Tongue (tissue), 2 donors: Measurements from ENCODE around the gene P2RY6. TPM values are rescaled to one million over a fixed set of nuclear protein-coding genes. Genes with fewer than 3 reads are reported as not detected.
"Not testable (repeated sequence)": the region's sequence is repeated elsewhere in the genome, so short reads cannot be mapped to it uniquely, and the experiment has no call there.

Source experiments
- DNase-seq: peaks from one replicate; pipeline ENCODE4 v3.0.0-alpha.2; 2015
- total RNA-seq: library from RNA; depleted of rRNA; stranded (reverse); fragments of >200 nt; gene quantifications from one replicate; pipeline ENCODE4 v1.2.3, GENCODE V29; 2014

The P2RY6 gene
- total RNA-seq, 1 donor from 2014 or later, result 1.0 TPM

DNA sequence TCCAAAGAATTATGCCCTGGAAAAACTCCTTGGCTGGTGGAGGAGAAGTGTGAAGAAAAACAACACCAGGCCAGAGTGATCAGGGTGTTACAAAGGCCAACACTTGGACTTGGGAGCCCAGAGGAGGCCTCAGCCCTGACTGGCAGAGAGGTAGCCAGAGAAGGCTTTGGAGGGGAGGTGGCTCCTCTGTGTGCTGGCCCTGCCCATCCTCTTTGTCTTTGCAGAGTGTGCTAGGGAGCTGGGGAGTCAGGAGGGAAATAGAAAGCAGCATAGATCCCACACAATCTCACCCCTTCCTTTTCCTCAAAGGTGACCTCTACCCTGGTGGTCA, 12.0 kb upstream of the P2RY6 start:
- DNase-seq, result no peak

DNA sequence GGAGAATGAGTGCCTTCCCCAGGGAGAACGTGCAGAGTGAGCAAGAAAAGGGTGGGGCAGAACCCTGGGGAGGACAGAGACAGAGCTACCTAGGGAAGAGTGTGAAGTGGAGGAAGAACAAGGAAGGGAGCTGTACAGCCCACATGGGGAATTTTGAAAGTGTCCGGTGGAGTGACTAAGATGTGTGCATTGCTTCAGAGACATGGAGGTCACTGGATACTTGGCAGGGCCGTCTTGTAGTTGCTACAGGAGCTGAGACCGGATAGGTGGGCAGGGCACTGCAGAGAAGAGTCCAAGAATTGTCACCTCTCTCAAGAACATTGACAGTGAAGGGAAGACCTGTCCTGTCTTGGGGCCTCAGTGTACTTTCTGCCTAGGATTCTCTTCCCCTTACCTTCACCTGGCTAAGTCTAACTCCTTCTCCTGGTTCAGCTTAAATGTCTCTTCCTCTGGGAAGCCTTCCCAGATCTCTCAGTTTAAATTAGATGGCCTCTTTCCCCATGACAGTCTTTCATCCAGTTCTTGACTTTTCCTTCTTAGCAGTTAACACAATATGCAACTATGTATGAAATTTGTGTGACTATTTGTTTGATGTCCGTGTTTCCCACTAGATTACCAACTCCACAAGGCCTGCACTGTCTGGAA, 9.2 kb upstream of the P2RY6 start:
- DNase-seq, result no peak

DNA sequence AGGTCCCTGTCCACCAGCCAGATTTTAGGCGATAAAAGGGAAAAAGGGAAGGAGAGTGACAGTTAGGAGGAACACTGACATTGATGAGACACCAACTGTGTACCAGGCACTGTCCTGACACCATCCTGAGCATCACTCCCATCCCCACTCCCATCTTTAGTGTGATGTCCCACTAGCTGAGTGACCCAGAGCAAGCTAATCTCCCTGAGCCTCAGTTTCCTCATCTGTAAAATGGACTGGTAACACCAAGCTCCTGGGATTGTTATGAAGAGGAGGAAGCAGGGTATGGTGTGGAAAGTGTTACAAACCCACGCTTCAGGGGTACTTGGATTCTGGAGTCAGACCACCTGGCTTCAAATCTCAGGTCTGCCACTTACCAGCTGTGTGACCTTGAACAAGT, 8.5 kb upstream of the P2RY6 start:
- DNase-seq, result no peak

DNA sequence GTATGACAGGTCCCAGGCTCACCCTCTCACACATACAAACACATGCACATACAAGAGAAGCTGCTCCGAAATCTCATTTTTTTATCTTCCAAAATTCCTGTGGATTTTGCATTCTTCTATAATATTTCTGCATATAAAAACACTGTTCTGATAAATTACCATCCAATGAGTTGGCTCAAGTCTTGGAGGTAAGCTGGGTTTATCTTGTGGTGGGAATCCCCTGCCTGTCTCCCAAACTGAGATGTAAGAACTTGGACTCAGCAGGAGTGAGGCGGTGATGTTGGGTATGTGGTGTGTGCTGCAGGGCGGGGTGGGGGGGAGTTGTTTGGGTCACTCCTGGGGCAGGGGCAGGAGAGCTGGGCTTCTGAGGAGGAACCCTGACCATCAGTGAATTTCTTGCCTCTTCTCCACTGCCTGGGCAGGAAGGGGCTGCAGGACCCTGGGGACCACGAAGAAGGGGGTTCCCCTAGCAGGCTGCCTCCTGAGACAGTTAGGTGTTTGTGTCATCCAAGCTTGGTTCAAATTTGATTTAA, 6.8 kb upstream of the P2RY6 start:
- DNase-seq, result no peak

DNA sequence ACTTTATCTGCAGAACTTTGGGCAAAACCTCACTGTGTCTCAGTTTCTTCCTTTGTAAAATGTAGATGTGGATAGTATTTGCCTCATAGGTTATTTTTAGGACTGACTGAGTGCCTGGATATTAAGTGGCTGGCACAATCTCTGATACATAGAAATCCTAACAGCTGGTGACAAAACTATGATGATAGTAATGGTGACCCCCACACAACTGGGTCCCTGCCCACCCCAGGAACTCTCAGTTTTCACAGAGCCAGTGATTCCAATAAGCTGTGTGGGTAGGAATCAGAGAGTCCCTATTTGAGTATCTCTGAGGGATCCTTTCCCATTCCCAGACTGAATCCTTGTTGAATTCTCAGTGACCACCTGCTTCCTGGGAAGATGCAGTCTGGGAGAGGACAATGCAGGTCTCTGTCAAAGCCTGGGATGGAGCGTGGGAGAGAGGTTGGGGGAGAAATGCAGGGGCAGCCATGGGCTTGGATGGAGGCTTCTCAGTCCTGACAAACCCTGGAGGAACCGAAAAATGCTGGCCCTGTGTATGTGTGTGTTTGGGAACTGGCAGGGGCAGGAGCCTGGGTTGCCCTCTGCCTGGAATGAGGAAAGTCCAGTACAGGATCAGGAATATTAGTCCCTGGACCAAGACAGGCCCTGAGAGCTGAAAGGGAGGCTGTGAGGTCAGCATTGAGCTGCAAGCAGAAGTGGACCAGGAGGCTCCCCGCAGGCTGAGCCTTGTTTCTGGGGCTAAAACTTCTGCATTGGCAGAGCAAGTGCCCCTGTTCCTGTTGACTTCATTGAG, 6.1 kb upstream of the P2RY6 start:
- peak; percentile 74 for DNase-seq

DNA sequence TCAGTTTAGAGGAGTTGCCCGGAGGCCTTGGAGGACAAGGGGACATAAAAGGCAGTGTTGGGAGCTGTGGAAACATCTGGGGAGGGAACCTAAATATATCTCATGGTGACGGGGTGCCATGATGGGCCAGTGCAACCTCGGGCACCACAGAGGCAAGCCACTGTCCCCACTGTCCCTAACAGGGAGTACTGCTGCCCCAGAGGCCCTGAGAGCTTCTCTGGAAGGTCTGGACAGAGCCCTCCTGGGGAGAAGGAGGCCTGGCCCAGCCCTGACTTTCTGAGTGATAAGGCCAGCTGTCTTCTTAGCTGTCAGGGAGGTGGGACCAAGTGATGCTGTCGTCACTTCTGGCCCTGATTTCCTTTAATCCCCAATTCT, 5.5 kb upstream of the P2RY6 start:
- peak; percentile 79 for DNase-seq

DNA sequence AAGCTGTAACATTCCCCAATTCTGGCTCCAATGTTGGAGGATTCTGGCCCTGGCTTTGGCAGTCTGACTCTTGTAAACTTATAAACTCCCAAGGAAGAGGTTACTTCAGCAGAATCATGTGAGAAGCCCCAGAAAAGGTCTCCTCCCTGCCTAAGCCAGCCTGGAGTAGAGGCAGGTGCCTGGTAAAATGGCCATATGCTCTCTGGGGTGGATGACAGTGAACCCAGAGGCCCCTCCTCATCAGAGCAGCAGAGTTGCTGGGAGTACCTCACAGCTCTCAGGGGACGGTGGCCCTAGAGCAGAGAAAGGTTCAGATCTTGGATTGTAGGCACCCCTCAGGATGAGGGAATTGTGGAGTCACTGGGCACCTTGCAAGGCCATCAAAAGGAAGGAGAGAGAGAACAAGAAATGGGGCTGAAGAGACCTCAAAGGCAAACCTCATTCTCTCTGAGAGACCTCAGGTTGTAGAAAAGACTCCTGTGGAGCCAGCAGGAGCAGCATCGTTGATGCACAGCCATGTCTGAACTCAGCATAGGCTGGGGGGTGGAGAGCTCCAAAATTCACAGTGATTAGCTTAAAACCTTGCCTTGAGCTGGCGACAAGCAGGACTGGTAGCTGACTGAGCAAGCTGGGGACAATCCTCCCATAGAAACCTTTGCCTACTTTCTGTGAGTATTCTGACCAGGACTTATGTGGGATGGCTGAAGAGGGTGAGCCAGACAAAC, 4.9 kb upstream of the P2RY6 start:
- DNase-seq, result no peak

DNA sequence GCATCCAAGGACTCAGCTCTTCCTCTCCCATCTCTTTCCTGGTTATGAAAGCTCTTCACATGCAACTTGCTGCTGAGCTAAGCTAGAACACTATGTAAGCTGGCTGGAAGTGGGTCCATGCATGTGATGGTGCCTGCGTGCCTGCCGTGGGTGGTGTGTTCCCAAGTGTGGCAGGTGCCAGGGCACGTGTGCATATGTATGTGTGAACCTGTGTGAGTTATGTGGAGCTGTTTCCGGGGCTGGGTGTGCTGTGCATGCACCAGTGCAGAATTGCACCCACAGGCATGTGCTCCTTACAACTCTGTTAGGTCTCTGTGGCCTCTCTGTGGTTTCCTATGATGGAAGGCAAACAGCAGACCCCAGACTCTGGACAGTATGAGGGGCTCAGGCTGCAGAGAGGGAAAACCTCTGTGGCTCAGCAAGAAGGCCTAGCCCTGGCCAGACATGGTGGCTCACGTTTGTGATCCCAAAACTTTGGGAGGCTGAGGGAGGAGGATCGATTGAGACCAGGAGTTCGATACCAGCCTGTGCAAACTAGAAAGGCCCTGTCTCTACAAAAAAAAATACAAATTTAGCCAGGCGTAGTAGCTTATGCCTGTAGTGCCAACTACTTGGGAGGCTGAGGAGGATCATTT, 4.1 kb upstream of the P2RY6 start:
- DNase-seq, result no peak

DNA sequence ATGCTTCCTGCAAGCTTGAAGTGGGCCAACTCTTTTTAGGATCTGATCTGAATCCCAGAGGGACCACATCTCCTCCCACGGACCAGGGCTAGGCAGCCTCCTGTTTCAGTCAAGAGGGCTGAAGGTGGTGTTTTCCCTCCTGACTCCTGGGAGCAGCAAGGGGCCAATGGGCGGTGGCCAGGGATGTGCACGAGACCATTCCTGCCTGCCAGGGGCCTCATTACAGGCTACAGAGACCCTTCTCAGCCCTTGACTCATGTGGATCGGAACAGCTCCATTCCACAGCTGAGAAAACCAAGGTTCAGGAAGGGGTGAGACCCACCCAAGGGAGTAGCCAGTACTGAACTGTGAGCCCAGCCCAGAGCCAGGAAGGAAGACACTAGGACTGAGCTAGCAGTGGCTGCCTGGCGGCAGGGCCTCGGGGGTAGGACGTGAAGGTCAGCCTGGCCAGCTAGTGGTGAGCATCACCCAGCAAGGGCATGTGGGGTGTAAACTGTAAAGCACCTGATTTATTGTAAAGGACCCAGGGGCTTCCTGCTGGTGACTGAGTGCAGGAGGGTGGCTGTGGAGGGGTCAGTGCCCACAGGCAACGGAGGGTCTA, 3.4 kb upstream of the P2RY6 start:
- no peak for DNase-seq

DNA sequence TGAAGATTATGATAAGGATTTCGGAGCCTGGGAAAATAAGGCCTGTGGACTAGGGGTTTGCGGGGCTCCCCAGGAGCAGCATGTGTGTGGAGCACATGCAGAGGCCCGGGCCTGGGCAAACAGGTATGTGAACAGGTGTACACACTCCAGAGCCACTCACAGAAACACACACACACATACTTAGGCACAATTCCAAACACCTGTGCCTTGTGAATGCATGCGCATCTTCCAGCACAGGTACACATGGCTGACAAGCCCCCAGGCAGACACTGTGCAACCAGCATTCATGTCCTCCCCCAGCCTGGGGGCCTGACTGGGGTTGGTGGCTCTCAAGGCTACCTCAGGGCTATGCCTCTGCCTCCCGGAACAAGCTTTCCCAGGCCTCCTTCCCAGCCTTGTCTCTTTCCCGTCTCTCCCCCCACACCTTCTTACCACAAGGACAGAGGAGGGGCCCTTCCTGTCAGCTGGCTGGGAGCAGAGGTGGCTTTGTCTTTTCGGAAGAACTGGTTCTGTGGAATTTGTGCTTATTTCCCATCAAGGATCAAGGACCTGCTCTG, 2.6 kb upstream of the P2RY6 start:
- peak; percentile 49 for DNase-seq

DNA sequence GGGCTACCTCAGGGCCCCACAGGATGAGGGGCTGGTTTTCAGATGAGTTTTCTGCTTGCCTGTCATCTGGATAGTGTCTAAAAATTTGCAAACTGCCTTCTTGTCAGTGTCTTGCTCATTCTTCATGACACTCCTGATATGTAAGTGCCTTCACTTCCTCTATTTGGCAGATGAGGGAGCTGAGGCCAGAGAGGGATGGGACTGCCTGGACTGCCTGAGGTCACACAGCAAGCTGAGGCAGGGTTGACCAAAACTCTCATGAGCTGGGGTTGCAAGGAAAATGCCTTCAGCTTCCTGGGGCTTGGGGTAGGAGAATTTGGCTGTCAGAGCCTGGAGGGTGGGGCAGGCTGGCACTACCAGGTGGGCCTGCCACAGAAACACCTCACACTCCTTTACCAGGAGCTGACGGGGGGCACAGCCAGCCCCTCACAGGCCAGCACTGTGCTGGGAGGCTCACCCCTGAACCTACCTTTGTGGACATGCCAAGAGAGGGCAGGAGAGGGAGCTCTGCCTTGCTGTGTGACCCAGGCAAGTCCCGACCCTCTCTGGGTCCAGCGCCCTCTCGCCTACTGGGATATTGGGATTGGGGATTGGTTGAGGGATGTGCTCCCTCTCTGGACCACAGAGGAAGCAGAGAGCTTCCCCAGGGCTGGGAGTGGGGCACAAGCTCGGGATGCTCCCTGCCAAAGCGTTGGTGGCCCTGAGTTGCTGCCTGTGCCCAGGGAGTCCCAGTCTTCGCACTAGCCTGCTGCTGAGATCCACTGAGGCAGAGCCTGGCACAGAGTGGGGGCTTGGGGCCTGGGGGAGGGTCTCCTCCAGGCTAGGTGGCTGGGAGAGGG, 1.9 kb upstream of the P2RY6 start:
- no peak for DNase-seq

DNA sequence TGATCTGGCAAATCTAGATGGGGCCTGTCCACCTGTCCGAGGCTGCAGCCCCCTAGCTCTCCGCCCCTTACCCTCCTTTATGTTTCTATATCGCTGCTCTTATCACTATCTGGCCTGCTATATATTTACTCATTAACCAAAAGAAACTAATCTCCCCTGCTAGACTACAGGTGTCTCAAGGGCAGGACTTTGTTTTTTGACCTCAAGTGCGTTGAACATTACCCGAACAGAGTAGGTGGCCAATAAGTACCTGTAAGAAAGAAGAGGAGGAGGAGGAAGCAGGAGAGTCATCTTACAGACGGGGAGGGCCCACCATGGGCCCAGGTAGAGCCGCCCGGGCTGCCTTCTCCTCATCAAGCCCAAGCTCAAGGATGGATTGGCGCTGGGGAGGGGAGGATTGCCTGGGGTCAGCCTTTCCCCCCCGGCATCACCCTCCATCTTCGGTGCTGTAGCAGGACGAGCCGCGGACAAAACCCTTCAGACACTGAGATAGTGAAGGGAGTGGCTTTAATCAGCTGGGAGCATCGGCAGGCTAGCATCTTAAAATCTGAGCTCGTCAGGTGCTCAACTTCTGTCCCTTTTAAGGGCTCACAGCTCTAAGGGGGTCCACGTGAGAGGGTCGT, 1.2 kb upstream of the P2RY6 start:
- no peak for DNase-seq

DNA sequence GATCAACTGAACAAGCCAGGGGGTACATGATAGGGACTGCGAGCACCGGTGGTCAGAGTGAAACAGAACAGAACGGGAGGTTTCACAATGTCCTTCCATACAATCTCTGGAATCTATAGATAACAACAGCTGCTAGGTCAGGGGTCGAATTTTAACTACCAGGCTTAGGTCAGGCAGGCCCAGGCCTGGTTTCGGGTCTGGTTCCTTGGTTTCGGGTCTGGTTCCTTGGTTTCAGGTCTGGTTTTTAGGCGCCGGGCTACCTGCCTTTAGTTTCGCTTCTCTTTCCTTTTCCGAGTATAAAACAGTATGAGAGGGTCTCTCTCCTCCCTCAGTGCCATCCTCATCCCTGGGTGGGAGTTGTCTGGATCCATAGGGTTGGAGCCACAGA, 666 bp upstream of the P2RY6 start:
- DNase-seq, result not testable (repeated sequence)

DNA sequence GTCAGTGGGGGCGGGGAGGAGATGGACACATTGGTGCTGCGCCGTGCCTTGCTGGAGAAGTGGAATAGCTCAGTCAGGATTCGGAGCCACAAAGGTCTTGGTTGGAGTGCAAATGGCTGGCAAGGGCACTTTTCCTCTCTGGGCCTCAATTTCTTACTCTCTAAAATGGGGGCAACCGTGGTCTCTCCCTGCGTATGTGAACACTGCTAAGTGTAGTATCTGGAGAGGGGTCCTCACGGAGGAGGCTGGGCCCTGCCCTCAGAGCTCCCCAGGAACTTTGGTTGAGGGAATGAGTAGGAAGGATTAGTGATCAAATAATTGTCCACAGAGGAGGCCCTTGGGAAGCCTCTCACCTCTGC, 521 bp downstream of the P2RY6 start:
- no peak for DNase-seq

DNA sequence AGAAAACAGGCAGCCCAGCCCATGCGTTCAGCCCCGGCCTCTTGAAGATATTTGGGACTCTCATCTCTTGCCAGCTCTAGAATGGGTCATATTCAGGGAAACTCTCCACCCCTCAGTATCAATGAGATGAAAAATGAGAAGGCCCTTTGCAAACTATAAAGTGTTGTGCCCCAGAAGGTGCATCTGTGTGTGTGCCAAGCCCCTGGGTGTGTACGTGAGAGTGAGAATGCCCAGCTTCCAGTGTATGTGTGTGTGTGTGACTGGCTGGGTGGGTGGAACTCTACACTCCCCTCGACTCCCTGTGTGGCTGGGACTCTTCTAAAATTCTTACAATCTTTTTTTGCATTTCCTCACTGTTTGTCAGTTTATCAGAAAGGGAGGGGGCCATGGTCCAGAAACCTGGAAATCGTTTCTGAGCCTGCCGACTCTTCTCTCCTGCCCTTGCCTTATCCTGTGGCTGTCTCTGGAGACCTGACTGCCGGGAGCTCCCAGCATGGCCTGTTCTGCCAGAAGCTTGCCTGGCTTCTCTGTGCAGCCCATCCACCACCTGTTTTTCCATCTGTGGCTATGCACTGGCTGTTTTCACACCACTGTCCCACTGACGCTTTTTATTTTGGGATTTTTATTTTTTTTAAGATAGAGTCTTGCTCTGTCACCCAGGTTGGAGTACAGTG, 1.2 kb downstream of the P2RY6 start:
- peak; percentile 66 for DNase-seq

DNA sequence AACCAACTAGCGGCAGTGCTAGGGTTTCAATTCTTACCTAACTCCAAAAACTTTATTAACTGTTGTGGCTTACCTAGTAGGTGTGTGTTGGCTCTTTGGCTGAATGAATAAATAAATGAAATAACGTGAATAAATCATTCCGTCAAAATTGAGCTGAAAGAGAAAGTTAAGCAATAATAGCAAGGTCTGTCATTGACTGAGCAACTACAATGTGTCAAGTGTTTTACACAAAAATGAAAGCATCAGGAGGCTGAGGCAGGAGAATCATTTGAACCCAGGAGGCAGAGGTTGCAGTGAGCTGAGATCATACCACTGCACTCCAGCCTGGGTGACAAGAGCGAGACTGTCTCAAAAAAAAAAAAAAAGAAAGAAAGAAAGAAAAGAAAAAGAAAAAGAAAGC, 2.1 kb downstream of the P2RY6 start:
- not testable (repeated sequence) for DNase-seq

DNA sequence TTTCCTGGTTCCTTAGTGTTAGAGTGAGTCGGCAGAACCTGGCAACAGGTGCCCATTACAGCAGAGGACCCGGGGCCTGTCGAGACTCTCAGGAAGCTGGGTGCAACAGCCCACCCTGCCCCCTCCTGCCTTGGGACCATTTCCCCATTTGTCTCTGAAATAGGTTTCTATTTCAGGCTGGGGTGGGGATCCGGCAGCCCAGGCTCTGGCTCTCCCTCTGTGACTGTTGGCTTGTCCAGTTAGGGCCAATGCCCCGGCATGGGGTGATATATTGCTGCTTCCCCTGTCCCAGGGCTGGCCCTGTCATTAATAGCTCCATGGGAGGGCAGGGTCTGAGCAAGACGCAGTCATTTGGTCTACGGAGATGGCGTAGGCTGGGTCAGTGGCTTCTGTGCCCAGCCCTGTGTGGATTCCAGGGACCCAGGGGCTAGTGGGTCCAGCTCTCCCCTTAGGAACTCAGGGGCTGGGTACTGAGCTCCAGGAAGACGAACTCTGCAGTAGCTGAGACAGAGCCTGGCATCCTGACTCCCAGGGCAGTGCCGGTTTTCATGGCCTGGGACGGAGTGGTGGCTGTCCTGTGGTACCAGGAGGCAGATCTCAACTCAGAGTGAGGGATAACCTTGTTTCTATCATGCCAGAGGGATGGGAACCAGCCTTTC, 2.7 kb downstream of the P2RY6 start:
- no peak for DNase-seq

DNA sequence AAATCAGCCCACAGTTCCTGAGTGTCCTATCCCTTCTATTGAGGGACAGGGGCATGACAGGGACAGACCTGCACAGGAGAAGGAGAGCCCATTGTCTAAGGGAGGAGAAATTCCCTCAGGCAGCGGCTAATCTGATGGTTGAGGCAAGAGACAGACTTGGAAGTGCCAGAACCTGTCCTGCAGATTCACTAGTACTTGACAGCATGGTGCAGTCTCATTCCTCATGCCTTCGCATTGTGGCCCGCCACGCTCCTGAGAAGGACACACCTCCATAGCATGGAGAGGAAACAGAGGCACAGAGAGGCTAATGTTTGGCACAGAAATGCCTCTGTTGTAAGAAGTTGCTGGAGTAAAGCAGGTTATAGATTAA, 3.2 kb downstream of the P2RY6 start:
- no peak for DNase-seq

DNA sequence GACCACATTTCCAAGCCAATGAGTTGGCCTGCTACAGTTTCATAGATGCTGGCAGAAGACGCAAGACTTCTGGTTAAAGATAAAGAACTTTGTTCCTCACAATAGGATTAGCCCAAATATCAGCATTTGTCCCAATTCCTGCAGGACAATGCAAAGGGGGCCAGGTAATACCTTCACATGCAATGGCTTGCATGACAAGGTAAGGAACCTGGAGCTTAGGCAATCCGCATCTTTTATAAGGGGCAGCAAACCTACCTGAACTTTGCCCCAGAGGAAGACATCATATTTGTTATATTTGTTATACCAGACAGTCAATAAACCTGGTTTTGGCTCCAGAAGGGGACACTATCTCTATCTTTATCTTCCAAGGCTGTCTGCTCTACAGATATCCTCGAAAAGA, 5.3 kb downstream of the P2RY6 start:
- DNase-seq, result no peak

DNA sequence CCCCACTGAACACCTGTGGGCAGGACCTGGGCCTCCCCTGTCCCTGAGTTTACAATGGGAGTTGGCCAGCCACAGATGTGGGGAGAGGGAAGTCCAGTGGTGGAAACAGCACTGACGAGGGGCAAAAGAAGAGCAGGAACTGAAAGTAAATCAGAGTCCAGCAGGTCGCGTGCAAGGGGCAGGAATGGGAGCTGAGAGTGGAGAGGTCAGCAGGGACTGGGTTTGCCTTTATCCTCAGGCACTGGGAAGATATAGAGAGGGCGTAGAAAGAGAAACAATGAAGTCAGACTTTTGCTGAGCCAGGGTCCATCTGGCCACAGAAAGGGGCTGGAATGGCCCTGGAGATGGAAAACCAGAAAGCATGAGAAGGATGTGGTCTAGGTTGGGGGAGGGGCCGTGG, 8.5 kb downstream of the P2RY6 start:
- no peak for DNase-seq
